SU-DHL-6 (cell line): Measurements from ENCODE around the gene RASGRF2.

Experiments used
- CTCF ChIP-seq: fragments of 200-600 bp; sonication (generic); IDR thresholded peaks from one replicate; pipeline ENCODE4 v1.5.1; 2017; ENCODE audit warnings: antibody characterized with exemption, mild to moderate bottlenecking, low read length, moderate library complexity; ENCODE audit not compliant: insufficient read depth, poor library complexity, severe bottlenecking
- EZH2phosphoT487 ChIP-seq: fragments of 200-600 bp; sonication (generic), shearing (Covaris generic); conservative IDR thresholded peaks from 2 replicates; pipeline ENCODE4 v1.6.1; 2018; ENCODE audit warnings: mild to moderate bottlenecking, antibody characterized with exemption, low read length, moderate library complexity, mixed read lengths

- TF ChIP-seq CTCF (no peak), EZH2phosphoT487 (no peak)
Observed at GRCh38 chr5:81068063-81068462, 107.9 kb downstream of the RASGRF2 start.
